ENCODE data around the gene FBH1.
"Not testable (repeated sequence)": the region's sequence is repeated elsewhere in the genome, so short reads cannot be mapped to it uniquely, and the experiment has no call there.

FBH1 gene

DNA sequence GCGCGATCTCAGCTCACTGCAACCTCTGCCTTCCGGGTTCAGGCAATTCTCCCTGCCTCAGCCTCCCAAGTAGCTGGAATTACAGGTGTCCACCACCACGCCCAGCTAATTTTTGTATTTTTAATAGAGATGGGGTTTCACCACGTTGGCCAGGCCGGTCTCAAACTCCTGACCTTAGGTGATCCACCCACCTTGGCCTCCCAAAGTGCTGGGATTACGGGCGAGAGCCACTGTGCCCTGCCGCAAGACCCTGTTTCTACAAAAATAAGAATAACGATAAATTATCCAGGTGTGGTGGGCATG is 70.9 kb downstream of the FBH1 start:
- DNase-seq, result not testable (repeated sequence)

DNA sequence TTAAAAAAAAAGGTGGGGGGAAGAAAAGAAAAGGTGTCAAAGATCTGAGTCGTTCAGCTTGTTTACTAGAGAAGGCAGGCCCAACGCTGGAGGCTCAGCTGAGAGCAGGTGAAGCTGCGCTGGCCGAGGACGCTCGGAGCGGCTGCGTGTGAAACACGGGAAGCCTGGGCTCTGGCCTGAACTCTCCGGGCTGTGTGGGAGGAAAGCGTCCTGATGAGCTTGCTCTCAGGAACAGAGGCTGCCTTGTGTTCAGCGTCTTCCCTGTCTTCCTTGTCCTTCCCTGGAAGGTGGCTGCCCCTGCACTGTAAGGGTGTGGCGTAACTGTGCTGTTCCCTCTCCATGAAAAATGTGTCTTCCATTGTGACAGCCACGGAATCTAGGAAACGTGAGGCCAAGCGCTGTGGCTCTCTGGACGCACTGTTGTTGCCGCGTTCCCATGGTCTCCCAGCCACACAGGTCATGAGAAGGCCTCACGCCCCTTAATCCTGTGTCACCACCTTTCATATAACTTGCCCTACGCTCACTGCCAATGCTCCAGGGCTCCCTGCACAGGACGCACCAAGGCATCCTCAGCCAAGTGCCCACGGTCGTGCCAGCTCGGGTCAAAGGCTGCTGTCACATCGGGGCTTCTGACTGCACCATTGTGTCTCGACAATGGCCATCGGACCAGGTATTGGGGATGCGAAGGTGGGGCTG is 71.5 kb downstream of the FBH1 start:
- DNase-seq, result no peak

DNA sequence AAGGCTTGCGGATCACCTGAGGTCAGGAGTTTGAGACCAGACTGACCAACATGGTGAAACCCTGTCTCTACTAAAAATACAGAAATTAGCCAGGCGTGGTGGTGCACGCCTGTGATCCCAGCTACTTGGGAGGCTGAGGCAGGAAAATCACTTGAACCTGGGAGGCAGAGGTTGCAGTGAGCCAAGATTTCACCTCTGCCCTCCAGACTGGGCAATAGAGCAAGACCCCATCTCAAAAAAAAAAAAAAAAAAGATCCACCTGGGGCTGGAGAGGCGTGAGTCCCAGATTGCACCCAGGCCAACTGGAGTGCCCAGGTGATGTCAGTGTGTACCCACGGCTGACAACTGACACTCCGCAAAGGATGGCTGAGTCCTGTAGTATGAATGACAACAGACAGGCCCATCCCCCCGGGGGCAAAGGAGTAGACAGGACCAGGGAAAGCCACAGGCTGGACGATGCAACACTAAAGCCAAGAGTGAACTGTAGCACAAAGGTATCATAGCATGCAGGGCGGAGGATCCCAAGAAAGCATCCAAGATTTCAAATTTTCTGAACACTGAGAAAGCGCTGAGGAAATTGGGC is 72.4 kb downstream of the FBH1 start:
- DNase-seq, result not testable (repeated sequence)

DNA sequence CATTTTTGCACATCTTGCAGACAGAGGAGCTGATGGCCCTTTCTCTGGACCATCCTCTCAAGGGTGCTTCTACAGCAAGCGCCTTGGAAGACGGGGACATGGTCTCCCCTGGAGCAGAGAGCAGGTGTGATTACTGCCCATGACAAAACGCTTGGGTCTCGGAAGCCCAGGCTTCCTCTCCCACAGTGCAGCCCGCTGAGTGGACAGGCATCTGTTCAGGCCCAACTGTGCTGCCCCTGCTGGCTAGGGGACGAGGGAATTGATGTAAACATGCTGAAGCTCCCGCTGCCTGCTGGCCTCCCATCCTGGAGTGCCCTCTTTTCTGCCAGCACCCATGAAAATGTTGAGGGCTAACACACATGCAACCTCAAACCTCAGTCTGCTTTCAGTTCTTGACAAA is 73.0 kb downstream of the FBH1 start:
- no peak for DNase-seq

DNA sequence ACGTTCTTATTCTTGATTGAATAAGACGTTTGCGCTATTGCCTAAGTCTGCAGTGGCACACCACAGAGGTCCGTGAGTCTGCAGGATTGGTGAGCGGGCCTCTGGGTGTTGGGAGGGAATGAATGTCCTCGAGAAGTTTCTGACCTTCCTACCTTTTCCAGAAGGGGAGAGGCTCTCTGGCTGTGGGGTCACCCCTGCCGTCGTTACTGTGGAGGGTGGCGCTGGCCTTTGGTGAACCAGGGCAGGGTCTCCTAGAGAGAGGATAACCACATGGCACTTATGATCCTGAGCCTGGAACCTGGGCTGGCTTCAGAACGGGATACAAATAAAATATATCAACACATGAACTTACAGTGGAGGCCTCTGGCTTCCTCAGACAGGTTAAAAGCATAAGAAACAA is 73.5 kb downstream of the FBH1 start:
- no peak for DNase-seq

DNA sequence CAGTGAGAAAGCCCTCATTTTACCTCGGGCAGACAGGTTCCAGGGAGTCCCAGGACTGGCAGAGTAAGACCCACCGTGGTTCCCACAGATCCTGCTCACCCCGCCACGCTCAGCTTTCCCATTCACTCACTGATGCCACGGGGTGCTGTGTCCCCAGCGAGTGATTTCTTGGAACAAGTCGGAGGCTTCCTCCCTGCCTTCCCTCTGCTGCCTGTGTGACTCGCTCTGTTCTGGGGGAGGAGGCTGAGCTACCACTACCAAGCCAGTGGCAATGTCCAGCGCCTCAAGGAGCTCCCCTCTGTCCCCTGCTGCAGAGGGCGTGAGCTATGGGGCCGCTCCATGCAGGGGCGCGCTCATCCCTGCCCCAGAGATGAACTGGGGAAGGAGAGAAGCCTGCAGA is 74.7 kb downstream of the FBH1 start:
- no peak for DNase-seq

DNA sequence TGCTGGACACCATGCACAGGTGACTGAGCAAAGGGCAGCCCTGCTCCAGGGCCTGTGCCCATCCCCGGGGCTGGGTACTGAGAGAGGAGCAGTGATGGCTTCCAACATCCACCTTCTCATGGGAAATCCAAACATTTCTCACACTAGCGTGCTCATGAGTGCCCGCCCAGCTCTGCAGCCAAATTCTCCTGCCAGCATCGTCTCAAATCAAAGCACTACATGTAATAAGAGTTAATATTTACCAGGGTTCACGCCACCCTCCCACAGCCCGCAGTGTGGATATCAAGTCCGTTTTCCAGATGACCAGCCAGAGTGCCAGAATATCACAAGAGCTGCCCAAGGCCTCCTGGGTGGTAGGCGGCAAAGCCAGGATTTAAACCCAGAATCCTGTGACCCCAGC is 75.2 kb downstream of the FBH1 start:
- DNase-seq, result no peak

DNA sequence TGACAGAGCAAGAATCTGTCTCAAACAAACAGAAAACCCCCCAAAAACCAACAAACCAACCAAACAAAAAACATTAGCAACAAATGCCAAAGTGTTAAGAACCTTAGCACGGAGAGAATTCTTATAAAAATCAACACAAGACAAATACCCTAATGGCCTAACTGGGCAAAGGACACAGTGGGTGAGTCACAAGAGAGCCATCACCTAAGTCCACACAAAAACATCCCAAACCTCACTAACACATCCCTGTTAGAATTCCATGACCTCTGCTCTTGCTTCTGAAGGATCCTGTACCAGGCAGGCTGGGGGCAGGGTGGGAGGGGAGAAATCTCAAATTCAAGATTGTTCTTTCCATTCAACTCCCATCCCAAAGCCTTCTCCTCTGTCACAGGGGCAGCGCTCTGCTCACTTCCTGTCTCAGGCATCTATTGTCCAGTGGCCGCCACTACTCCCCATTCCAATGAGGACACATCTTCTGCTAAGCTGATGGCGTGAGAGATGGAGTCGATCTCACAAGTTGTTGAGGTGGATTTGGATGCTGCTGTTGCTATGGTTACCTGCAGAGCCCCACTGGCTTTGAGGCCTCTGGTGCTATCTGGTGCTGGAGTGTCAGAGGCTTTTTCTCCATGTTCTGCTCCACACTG is 78.1 kb downstream of the FBH1 start:
- DNase-seq, result no peak

DNA sequence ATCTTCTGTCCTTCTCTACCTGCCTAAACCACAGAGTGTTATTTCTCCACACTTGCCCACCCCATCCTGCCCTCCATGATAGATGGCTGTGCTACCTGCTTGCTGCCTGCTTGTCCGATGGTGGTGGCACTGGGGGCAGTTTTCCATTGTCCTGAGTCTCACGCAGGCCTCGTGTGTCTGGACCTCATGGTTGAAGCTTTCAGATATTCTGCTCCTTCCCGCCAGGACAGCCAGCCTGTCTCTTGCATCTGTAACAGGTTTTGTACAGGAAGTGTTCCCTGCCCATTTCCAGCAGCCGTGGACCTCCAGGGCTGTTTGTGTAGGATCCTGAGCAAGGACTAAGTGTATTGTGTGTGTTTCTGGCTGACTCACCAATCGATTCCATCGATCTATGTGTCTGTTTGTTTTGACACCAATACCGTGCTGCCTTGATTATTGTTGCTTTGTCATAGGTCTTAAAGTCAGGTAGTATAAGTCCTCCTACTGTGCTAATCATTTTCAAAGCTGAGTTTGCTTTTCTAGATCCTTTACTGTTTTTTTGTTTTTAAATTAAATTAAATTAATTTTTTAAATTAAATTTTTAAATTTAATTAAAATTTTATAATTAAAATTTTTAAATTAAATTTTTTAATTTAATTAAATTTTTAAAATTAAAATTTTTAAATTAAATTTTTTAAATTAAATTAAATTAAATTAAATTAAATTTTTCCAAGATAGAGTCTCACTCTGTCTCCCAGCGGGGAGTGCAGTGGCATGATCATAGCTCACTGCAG is 78.8 kb downstream of the FBH1 start:
- no peak for DNase-seq

DNA sequence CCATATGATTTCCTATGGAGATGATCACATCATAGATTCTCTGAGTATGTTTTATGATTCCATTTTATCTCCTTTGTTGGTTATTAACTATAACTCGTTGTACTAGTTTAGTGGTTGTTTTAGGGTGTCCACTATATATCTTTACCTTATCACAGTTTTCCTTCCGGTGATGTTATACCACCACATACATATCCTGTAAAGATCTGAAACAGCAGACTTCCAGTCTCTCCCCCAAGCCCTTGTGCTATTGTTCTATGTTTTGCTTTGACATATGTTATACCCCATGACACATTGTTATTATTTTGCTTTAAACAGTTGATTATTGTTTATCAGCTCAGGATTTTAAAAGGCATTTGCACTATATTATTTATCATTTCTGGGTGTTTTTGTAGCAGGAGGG is 80.0 kb downstream of the FBH1 start:
- DNase-seq, result no peak

DNA sequence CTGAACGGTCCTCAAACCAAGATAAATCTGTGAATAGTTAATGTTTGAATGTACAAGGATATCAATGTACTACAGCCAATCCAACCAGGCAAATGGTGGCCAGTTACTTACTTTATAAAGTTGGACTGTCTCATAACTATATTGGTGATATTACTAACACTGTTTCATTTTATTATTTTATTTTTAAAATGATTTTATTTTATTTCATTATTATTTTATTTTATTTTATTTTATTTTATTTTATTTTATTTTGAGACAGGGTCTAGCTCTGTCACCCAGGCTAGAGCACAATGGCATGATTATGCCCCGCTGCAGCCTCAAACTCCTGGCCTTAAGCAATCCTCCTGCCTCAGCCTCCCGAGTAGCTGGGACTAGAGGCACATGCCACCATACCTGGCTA is 80.5 kb downstream of the FBH1 start:
- no peak for DNase-seq

DNA sequence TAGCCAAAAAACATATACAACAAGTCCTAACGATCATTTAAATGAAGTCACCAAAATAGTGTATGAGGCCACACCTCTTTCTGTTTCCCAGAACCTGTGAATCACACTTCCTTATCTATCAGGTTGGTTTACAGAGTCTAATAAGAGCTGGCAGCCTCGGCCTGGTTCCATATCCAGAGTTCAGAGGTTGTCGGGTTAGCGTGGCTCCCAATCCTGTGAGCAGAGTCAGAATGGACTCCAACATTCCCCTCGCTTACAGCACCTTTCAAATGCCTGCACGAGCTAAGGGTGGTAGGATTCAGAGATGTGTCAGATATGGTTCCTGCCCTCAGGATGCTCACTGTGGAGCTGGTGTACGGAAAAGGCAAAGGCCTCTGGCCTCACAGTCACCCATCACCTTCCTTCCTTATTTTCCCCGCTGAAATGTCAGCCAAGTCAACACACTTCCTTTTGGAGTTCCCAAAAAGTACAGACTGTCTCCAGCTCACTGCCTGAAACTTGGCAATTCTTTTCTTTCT is 81.3 kb downstream of the FBH1 start:
- no peak for DNase-seq

DNA sequence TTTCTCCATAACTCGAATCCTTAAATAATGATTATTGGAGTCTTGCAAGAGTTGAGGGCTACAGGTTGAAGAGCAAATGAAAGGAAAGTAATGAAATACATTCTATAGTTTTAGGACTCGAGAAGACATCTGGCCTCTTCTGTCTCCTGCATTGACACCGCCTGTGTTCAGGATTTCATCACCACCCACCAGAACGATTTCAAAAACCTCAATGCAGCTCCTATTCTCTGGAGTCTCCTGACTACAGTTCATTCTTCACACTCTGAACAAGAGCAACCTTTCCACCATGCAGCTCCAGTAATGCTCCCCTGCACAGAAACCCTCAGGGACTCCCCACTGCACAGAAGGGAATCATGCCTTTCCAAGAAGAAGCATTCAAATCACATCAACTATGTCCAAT is 81.8 kb downstream of the FBH1 start:
- no peak for DNase-seq

DNA sequence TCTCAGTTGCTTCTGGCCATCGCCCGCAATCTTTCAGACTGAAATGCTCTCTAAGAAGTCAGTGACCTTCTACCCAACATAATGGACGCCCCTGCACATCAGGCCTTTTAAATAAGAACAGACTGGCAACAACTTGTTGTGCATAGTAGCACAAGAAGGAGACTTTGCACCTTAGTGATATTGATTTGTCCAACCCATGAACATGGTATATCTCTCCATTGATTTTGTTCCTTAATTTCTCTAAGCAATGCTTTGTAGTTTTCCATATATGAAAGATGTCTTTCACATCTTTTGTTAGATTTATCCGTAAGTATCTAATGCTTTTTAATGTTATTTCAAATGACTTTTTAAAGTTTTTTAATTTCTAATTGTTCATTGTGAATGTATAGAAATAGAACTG is 83.0 kb downstream of the FBH1 start:
- no peak for DNase-seq

DNA sequence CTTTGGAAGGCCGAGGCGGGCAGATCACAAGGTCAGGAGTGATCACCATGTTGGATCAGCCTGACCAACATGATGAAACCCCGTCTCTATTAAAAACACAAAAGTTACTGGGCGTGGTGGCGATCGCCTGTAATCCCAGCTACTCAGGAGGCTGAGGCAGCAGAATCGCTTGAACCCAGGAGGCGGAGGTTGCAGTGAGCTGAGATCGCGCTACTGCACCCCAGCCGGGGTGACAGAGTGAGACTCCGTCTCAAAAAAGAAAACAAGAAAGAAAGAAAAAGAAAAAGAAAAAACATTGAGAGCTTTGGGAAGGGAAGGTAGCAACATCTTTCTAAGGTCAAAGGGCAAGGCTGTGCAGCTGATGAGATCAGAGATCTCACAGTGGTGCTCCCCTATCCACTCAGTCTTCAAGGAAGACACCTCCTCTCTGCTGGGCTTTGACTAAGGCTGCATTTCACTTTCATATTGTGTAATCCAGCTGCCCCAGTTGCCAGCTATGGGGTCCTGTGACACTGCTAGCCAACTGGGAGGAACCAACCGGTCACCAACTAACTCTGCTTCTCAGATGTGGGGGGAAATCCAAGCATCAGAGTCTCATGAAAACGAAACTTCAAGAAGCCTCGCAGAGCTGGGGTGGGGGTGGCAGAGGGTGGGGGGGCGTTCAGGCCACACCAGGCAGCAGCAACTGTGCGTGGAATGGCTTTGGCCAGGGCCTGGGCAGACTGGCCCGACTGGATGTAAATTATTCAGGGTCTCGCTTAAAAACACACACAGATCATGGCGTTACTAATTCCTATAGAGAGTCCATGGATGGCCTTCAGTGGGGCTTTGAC is 85.8 kb downstream of the FBH1 start:
- no peak for DNase-seq

DNA sequence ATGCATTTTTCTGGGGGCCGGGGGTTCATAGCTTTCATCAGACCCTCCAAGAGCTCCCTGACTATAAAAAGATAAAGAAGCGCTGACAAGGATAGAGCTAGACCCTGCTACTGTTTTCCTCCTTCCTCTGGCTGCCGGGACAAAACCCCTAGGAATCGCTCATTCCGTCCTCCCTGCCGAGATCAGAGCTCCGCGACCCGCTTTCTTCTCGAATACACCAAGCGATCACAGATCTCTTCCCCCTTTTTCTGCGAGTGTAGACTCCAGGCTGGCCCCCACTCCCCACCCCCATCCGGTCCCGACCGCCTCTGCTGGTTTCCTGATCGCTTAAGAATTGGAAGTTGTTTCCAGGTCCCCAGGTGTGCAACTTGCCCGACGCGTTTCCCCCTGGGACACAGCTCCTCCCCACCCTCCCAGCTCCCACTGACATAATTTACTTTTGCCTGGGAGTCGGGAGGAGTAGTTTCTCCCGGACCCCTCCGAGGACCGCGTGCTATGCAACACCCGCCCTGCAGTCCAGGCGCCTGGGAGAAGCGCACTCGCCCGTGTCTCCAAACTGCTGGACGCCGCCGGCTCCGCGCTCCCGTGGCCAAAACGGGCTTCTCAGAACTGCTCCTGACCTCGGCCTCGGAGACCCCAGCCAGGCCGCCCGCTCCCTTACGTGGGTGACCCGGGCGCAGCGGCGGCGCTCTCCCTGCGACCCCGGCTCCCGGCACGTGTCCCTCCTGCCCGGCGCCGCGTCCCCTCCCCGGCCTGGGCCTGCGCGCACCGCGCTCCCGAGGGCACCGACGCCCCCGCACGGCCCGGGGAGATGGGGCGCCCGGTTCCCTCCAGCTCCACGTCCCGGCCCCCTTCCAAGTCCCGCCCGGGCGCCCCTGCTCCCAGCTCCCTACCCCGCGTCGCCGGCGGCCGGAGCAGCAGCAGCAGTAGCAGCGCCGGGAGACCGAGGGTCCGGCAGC is 86.7 kb downstream of the FBH1 start:
- DNase-seq, result peak; percentile 29

DNA sequence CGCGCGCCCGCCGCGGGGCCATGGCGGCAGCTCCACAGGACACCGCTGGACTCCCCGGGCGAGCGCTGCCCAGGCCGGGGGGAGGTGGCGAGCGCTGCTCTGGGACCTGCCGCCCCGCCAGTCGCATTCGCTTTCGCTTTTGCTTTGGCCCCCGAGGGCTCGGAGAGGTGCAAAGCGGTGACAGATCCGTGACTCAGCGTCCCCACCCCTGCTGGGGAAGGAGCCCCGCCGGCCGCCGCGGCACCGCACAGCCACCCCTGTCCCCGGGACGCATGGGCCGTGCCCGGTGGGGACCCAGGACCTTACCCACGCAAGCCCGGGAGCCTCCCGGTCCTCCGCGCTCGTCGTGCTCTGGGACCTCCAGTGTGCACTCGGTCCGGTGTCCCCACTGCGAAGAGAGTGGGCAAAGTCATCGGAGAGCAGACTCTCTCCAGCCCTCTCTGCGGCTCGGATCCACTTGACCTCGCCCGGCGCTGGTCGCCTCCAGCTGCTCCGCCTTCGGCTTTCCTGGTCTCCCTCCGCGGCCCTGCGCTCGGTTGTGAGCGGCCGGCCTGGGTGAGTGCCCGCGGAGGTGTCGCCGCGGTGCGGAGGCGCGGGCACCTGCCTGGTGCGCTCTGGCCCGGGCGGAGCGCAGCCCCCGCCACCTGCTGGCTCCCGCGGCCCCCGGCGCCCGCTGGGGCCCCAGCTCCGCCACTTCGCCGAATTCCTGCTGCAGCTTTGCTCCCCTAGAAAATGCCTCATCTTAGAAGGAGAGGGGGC is 87.6 kb downstream of the FBH1 start, which contains the start of gene IL15RA:
TSS of gene IL15RA (minus strand) at position 73 of the 759 bp plus-strand sequence. CDS start at position 22, 51 bp downstream.
- DNase-seq, result peak; percentile 56

DNA sequence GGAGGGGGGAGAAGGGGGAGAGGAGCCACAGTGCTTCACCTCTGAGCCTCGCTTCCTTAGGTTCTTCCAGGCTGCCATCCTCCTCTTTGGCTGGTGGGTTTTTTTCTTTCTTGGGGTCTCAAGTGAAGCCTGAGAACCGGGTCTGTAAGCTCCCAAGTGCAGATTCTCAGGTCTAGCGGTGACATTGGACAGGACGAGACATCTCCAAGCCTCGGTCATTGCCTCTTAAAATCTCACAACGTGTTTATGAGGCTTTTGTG is 88.1 kb downstream of the FBH1 start:
- no peak for DNase-seq

DNA sequence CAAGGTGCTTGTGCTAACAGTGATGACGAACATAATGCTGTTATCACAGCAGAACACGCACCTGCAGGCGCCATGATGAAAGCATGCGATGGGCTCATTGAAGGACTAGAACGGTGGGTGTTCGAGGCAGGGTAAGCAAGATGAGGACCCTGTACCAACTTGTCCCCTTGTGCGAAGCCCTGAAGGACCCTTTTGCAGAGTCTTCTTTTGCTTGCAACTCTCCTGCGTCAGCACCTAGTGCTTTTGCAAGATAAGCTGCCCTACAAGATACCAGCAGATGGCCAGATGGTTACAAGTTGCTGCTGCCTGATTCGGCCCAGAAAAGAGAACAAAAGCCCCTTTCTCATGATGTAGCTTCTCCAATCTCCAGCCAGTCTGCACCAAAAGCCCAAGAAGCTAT is 91.5 kb downstream of the FBH1 start:
- no peak for DNase-seq

DNA sequence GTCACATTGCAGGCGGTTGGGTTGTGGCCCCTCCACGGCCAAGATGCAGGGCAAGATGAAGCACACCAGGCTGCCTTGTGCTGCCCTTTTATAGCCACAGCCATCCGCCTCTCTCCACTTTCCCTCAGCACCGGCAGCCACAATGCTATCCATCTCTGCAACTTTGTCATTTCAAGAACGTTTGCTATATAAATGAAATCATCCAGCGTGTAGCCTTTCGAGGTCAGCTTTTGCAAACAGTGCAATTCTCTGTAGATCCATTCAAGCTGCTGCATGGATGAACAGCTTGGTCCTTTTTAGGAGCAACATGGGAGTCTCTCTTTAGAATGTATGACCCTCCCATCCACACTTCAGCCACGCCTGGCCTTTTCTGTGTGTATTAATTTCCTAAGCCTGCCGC is 93.7 kb downstream of the FBH1 start:
- no peak for DNase-seq

DNA sequence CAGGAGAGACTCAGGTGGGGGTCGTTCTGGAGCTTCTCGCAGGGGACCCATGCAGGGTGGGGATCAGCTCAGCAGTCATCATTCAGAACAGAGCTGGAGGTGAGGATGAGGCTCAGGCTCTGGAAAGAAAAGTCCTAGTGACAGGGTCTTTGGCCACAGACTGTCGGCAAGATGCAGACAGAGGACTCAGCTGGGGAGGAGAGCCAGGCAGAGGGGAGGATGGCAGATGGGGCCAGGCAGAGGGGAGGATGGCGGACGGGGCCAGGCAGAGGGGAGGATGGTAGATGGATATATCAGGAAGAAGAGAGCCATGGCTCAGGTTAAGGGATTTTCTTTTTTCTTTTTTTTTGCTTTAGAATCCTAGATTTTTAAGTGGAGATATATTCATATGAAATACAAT is 95.0 kb downstream of the FBH1 start:
- no peak for DNase-seq
